HT1080 (cell line): Measurements from ENCODE around the gene PARP11. TPM values are rescaled to one million over a fixed set of nuclear protein-coding genes. Genes with fewer than 3 reads are reported as not detected.
"Not testable (repeated sequence)": the region's sequence is repeated elsewhere in the genome, so short reads cannot be mapped to it uniquely, and the experiment has no call there.

ENCODE experiments used
- DNase-seq: peaks from one replicate; pipeline ENCODE4 v3.0.0-alpha.2; 2015; ENCODE audit warnings: low read depth
- total RNA-seq: library from RNA; depleted of rRNA; stranded (reverse); fragments of >200 nt; shearing (Covaris generic); gene quantifications from 2 replicates; pipeline ENCODE4 v1.2.3, GENCODE V29; 2014

PARP11 gene
- total RNA-seq, 1 experiment from 2014 or later, result 2.7 TPM

DNA sequence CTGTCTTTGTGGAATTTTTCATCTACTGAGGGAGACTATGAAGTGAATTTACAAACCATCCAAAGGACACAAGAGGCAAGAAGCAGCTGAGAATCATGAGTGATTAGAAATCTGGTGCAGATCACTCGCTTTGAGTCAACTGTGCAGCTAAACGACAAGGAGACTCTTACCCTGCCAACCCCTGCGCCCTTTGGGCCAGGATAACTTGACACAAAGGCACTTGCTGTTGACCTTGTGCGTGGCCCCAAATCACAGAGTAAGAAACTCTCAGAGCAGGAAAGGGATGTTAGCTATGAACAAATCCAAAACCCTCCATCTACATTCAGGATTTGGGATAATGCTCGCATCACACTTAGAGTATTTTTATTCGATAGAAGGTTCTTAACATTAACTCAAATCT lies 11.5 kb upstream of the PARP11 start:
- DNase-seq, result no peak

DNA sequence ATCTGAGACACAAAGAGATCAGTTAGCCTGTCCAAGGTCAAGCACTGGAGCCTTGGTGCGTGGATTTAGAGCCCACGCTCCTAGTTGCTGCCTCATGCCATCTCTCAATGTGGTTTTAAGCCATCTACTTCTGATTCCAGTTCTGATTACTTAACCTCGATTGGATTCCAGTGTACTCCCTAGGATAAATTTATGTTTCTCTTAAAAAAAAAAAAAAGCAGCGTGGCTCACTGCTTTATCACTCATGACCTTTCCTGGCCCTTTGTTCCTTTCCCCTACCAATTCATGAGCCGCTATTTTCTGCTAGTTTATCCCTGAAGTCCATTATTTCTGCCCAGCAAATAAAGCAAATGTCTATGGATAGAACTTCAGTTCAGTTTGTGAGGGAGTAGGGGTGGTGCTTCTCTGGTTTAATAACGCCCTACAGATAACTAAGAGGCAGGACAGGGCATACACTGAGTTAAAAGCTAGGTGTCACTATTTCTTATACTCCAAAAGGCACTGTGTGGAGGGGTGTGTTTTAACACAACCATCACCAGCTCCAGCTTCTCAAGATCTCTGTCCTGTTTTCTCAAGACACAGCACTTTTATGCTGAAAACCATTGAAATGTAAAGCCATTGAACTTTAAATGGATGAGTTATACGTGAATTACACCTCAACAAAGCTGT lies 9.8 kb upstream of the PARP11 start:
- peak; percentile 23 for DNase-seq

DNA sequence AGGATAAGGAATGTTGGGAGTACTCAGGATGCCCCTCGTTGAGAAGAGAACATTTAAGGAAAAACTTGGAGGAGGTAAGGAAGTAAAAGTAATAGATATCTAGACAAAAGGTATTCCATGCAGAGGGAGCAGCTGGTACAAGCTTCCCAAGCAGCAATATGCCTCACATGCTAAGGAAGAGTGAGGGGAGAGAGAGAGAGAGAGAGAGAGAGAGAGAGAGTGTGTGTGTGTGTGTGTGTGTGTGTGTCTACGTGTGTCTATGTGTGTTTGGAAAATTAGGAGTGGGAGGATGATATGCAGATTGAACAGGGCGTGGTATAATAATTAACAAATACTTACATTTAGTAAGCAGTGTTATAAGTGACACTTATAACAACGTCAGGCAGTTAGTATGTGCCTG lies 9.2 kb upstream of the PARP11 start:
- DNase-seq, result no peak

DNA sequence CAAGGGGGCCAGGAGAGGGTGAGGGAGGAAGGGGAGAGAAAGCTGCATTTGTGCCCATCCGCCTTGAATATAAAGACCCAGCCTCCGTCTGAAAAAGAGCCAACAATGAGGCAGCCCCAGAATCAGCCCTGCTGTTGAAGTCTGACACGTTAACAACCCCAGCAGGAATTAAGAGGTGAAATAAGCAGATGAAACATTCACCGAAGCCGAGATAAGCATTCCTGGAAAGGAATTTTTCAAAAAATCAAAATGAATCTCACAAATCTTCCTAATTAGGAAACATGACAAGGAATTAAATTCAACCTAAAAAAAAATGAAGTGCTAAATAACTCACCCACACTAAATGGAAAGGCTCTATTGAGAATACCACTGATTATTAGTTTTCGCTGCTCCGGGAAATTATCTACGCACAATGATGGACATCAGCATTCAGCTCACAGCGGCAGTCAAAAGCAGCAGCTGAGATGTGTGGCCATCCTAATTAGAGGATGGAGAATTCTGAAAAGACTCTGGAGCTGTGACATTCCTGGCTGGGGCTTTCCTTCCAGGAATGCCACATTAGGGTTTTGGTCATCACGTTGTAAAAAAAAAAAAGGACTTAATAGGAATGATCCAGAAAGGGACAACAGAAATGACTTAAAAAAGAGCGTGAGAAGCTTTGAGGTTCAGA lies 8.2 kb upstream of the PARP11 start:
- no peak for DNase-seq

DNA sequence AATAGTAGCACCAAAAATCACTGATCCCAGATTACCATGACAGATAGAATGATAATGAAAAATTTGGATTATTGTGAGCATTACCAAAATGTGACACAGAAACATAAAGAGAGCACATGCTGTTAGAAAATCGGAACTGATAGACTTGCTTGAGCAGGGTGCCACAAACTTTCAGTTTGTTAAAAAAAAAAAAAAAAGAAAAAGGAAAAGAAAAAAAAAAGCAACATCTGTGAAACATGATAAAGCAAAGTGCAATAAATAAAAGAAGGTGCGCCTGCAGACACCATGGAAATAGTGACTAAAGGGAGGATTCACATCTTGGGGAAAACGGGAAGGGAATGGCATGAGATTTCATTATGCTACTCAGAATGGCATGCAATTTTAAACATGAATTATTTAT lies 6.6 kb upstream of the PARP11 start:
- DNase-seq, result no peak

DNA sequence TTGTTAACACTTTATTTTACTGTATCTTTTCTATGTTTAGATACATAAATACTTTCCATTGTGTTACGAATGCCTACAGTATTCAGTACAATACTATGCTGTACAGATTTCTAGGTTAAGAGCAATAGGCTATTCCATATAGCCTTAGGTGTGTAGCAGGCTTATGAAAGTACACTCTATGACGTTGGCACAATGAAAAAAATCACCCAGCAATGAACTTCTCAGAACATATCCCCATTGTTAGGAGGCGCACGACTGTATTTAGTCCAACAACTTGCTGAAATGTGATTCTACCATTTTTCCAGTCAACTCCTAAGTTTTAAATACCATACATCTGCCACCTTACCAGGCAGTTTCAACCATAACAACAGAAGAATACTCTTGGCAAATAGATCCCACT lies 1.8 kb downstream of the PARP11 start:
- DNase-seq, result no peak

DNA sequence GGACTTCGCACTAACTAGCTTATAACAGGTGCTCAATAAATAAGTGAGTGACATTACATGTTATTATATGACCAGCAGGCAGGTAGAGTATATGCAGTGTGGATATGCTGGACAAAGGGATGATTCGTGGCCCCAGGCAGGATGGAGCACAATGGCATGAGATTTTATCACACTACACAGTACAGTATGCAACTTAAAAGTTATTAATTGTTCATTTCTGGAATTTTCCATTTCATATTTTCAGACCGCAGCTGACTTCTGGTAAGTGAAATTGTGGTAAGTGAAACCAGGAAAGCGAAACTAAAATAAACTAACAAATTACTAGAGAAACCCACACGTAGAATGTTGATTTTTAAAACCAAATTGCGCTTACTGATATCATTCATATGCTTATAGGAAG lies 3.3 kb downstream of the PARP11 start:
- no peak for DNase-seq

DNA sequence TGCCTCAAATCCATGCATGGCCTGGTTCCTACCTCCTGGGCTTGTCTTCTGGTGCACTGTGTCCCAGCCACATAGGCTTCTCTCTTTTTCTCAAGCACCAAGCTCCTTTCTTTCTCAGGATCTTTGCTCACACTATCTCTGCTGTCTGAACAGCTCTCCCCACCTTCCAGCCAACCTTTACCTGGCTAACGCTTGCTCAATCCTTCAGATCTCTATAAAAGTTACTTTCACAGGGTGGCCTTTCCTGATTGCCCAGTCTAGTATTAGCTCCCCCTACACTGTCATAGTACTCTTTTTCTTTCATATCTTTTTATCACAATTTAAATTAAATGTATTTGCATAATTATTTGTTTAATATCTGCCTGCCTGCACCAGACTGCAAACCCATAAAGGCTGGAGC lies 3.8 kb downstream of the PARP11 start:
- no peak for DNase-seq

DNA sequence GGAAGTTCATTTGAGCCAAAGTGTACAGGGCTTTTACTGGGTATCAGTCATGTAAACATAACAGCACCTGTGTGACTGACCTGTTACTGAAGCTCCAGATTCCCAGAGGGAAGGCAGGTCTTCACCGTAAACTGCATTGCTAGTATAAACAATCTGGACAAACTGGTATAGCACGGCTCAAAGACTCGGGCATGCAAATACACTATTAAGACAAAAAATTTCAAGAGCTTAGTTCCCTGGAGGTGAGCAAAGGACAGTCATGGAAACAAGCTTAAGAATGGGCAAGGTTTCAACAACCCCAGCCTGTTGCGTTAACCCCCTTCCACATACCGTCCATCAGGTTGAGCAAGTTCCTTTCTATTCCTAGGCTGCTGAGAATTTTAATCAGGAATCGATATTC lies 9.4 kb downstream of the PARP11 start:
- no peak for DNase-seq

DNA sequence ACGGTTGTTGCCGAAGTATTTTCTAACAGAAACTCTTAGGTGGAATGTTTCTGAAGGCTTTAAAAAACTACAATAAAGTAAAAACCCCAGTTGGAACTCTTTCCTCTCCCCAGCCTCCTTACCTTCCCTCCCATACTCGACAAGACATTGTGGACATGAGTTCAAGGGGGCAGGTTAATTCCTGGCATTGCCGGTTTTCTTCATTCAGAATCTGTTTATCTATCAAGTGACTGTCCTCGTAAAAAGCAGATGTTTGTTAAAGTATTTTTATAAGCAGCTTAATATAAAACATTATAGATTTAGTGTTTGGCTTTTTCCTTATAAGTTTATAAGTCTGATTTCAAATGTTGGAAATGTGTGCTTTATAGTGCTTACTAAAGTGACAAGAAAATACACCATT lies 30.7 kb downstream of the PARP11 start:
- DNase-seq, result no peak

DNA sequence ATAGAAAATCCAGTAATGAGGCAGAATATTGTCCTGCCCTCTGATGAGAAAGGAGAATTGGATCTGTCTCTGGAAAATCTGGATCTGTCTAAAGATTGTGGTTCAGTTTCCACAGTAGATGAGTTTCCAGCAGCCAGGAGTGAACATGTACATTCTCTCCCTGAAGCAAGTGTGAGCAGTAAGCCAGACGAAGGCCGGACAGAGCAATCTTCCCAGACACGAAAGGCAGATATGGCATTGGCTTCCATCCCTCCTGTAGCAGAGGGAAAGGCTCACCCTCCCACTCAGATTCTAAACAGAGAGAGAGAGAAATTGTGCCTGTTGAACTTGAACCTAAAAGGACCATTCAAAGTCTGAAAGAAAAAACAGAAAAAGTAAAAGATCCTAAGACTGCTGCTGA lies 31.4 kb downstream of the PARP11 start:
- DNase-seq, result no peak

DNA sequence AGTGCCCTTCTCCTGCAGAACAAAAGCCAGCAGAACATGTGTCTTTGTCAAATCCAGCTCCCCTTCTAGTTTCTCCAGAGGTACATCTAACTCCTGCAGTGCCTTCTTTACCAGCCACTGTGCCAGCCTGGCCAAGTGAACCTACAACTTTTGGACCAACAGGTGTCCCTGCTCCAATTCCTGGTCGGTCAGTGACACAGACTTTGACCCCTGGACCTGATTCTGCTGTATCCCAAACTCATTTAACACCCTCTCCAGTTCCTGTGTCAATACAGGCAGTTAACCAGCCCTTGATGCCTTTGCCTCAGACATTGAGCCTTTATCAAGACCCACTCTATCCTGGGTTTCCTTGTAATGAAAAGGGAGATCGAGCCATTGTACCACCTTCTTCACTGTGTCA lies 32.4 kb downstream of the PARP11 start:
- DNase-seq, result not testable (repeated sequence)

DNA sequence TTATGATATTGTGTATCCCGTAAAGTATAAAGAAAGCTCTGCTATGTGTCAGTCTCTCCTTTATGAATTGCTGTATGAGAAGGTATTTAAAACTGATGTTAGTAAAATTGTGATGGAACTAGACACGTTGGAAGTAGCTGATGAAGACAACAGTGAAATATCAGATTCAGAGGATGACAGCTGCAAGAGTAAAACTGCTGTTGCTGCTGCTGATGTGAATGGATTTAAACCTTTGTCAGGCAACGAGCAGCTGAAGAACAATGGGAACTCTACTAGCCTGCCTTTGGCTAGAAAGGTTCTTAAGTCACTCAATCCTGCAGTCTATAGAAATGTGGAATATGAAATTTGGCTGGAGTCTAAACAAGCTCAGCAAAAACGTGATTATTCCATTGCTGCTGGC lies 33.5 kb downstream of the PARP11 start:
- not testable (repeated sequence) for DNase-seq

DNA sequence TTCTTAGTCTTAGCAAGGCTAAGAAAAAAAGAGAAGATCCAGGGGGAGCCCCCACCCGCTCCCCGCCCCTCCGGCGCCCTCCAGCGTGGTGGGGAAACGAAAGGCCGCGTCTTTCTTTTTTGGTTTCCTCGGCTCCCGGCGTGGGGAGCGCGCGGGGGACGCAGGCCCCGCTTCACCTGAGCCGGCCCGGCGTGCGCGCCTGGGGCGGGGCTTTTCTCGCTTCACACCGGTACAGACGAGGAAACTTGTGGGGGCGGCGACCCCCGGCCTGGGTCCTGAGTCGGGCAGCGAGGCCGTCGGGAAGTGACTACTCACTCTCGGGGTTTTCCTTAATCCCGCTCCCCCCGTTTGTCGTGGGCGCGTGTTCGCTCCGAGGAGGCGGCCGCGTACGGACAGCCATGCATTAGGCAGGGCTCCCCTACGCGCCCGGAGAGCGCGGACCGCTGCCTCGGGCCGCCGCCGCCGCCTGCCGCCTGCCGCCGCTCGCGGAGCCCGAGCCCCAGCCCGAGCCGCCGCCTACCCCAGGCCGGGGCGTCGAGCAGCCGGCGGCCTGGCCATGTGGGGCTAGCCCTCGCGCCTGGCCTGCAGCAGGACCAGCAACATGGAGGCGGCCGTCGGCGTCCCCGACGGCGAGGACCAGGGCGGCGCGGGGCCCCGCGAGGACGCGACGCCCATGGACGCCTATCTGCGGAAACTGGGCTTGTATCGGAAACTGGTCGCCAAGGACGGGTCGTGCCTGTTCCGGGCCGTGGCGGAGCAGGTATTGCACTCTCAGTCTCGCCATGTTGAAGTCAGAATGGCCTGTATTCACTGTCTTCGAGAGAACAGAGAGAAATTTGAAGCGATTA lies 34.3 kb downstream of the PARP11 start:
- DNase-seq, result not testable (repeated sequence)

DNA sequence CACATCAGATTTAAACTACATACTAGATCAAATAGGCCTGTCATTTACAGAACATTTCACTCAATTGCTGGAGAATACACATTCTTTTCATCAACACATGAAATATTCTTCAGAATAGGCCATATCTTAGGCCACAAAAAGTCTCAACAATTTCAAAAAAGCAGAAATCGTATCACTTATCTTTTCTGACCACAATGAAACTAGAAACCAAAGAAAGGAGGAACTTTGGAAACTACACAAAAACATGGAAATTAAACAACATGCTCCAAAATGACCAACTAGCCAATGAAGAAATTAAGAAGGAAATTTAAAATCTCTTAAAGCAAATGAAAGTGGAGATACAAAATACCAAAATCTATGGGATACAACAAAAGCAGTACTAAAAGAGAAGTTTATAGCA lies 35.1 kb downstream of the PARP11 start:
- no peak for DNase-seq

DNA sequence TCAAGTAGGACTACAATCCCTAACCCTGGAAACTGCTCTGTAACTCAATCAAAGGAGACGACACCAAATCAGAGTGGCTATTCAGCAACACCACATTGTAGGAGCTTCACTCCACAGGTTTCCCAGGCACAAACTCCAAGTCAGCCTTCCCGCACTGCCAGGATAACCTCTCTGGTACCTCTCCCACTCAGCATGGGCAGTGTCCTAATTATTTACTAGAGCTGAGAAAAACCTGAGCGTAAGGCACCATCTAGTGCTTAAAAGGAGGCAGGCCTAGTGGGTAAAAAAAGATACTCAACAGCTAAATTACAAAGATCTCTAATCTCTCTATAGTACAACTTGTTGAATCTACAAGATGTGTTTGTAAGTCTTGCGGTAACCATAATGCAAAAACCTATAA lies 36.1 kb downstream of the PARP11 start:
- DNase-seq, result no peak

DNA sequence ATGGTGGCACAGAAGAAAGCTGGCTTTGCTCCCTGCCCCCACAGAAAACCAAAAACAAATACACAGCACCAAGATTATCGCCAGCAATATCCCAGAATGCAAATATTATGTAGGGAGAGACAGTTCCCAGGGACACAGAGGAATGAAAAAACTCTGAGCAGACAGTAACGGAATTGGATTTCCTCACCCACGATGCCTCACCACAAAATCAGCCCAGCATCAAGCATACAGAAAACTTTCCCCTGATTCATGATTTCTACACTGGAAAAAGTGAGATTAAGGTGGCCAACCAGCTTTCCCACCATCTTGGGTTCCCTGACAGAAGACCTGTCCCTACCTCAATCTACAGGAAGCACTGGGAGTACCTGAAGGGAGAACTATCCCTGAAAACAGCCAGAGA lies 36.6 kb downstream of the PARP11 start:
- no peak for DNase-seq

DNA sequence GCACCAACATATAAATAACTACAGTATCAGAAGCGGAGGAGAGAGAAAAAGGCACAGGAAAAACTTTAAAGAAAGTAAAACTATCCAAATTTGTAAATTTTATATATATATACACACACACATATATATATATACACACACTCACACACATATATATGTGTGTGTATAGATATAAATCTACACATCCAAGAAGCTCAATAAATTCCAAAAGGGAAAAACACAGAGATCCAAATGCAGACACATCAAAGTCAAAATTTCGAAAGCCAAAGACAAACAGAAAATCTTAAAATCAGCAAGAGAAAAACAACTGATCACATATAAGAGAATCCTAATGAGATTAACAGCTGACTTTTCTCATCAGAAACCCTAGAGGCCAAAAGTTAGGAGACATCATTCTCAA lies 37.3 kb downstream of the PARP11 start:
- no peak for DNase-seq

DNA sequence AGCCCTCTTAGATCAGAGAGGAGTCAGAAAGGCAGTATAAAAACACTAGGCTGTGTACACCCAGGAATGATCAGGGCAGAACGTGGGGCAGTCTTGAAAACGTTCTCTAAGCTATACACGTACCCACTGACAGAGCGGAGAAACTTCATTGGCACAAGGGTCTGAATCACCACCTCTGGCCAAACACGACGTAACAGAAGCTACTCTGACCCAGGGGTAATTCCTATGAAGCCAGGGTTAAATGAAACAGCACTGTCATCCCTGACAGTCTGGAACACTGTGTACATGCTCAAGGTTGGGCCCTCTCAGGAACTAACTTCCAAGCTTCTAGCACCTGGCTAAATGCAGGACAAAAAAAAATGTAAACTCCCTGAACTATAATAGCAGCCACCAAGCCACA lies 38.4 kb downstream of the PARP11 start:
- no peak for DNase-seq

DNA sequence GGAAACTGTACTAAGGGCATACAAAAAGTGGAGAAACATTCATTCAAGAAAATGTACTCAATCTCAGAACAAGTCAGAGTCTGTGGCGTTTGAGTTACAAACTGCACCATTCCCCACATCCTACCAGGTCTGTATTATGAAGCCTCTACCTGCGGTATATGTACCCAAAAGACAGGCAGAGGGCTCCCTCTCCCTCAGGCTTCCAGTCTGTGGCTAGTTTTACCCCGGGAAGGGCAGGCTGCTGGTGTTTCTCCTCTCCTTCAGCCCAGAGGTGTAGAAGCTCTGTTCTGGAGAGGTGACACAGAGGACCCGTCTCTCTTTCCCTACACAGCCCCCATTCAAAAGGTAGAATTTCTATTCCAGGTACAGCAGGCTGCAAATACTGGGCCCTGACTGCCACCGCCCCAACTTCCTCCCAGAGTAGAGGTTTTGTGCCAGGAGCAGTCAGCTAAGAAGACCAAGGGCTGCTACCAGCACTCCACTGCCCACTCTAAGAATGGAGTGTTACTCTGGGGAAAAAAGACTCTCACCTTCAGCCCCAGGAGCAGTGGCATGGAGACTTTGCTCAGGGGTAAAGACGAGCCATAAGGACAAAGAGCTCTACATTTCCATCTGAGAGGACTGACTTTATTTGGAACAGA lies 39.4 kb downstream of the PARP11 start:
- no peak for DNase-seq

DNA sequence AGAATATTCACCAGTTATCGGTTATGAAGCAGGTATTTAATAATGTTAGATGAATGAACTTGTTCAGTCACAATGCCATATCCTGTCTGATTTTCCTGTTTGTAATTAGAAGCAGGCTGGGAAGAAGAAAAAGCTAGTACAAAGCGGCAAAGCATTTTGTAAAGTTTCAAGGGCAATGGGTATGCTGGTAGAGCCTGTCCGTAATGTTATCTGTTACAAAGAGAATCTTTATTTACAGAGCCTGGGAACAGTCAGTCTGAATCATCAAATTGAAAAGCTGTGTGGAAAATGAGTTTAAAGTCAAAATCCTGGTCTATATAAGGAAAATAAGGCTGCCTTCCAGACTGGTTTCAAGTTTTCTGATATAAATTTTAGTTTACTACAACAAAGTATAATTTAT lies 40.5 kb downstream of the PARP11 start:
- peak; percentile 2 for DNase-seq

DNA sequence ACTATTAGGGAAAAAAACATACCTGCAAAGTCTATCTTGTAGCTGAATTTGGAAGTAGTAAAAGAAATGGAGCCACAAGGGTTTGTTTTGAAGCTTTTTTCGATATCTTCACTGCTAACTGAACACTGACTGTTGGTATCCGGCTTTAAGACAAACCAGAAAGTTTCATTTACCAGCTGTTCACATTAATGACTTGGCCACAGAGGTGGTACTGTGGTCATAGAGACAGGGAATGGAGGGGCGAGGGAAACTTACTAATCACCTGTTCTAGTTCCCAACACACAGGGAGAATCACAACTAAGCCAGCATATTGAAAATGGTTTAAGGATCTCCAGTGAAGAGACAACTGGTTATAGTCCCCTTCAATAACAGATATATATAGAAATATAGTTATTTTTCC lies 44.3 kb downstream of the PARP11 start:
- DNase-seq, result no peak
